ENCODE measurements around the gene TECPR1. TPM values are rescaled to one million over a fixed set of nuclear protein-coding genes. Genes with fewer than 3 reads are reported as not detected.

Gene TECPR1
- total RNA-seq, 1 donor from 2014 or later, result 39.9 TPM

GRCh38 chr7:98278408-98278807, 26.4 kb upstream of the TECPR1 start:
- peaks cover 10% of the 10 kb centered on the region for H3K4me1 Mint-ChIP-seq (ENCODE audit: unreplicated experiment)
- no peaks in the 10 kb centered on the region for H3K9me3 Mint-ChIP-seq
- no peaks in the 10 kb centered on the region for H3K36me3 Mint-ChIP-seq
- TF ChIP-seq CTCF (conservative IDR thresholded peaks at IDR 0.05), result no peak
- H3K4me3 Mint-ChIP-seq, result no peak overlapping the region
- no peaks in the 10 kb centered on the region for H3K27me3 Mint-ChIP-seq
- DNase-seq (ENCODE audit: extremely low spot score, unreplicated experiment), result no peak
- H3K27ac Mint-ChIP-seq, result peak overlapping the region; percentile 59

GRCh38 chr7:98276241-98276761, 24.3 kb upstream of the TECPR1 start:
- Mint-ChIP-seq H3K4me1 (ENCODE audit: unreplicated experiment) (no peaks in the 10 kb centered on the region), H3K4me3 (no peak overlapping the region), H3K27me3 (no peaks in the 10 kb centered on the region), H3K36me3 (no peaks in the 10 kb centered on the region), H3K27ac (no peak overlapping the region), H3K9me3 (no peaks in the 10 kb centered on the region)
- no peak for TF ChIP-seq CTCF (conservative IDR thresholded peaks at IDR 0.05)
- no peak for DNase-seq (ENCODE audit: extremely low spot score, unreplicated experiment)

- Mint-ChIP-seq H3K4me3 (no peak overlapping the region), H3K9me3 (peaks cover 5% of the 10 kb centered on the region)
These were observed 15.3 kb upstream of the TECPR1 start for GRCh38 chr7:98267303-98267702.

GRCh38 chr7:98266840-98267239, 14.8 kb upstream of the TECPR1 start:
- Mint-ChIP-seq H3K36me3 (peaks cover 13% of the 10 kb centered on the region), H3K9me3 (peaks cover 5% of the 10 kb centered on the region), H3K4me3 (no peak overlapping the region), H3K4me1 (ENCODE audit: unreplicated experiment) (peaks cover 5% of the 10 kb centered on the region), H3K27me3 (no peaks in the 10 kb centered on the region), H3K27ac (no peak overlapping the region)
- TF ChIP-seq CTCF (conservative IDR thresholded peaks at IDR 0.05), result peak; percentile 60
- no peak for DNase-seq (ENCODE audit: extremely low spot score, unreplicated experiment)

More at GRCh38 chr7:98267303-98267702, 15.3 kb upstream of the TECPR1 start:
- H3K36me3 Mint-ChIP-seq, result peaks cover 13% of the 10 kb centered on the region
- H3K4me1 Mint-ChIP-seq (ENCODE audit: unreplicated experiment), result peaks cover 5% of the 10 kb centered on the region
- TF ChIP-seq CTCF (conservative IDR thresholded peaks at IDR 0.05), result no peak
- no peak overlapping the region for H3K27ac Mint-ChIP-seq
- no peak for DNase-seq (ENCODE audit: extremely low spot score, unreplicated experiment)
- H3K27me3 Mint-ChIP-seq, result no peaks in the 10 kb centered on the region

- Mint-ChIP-seq H3K27me3 (no peaks in the 10 kb centered on the region), H3K36me3 (peaks cover 13% of the 10 kb centered on the region), H3K4me3 (no peak overlapping the region), H3K9me3 (peaks cover 5% of the 10 kb centered on the region), H3K27ac (peak overlapping the region; percentile 88), H3K4me1 (ENCODE audit: unreplicated experiment) (peaks cover 5% of the 10 kb centered on the region)
- DNase-seq (ENCODE audit: extremely low spot score, unreplicated experiment), result no peak
- no peak for TF ChIP-seq CTCF (conservative IDR thresholded peaks at IDR 0.05)
These were observed 13.8 kb upstream of the TECPR1 start for GRCh38 chr7:98265841-98266271.

GRCh38 chr7:98257701-98258100, 5.7 kb upstream of the TECPR1 start:
- Mint-ChIP-seq H3K4me3 (no peak overlapping the region), H3K9me3 (no peaks in the 10 kb centered on the region), H3K36me3 (peaks cover 4% of the 10 kb centered on the region), H3K27me3 (no peaks in the 10 kb centered on the region), H3K27ac (no peak overlapping the region), H3K4me1 (ENCODE audit: unreplicated experiment) (peaks cover 8% of the 10 kb centered on the region)
- TF ChIP-seq CTCF (conservative IDR thresholded peaks at IDR 0.05), result no peak
- DNase-seq (ENCODE audit: extremely low spot score, unreplicated experiment), result no peak

All from type B pancreatic cell (in vitro differentiated cells).